Panc1 (cell line): ENCODE data around the gene SOX5. TPM values are rescaled to one million over a fixed set of nuclear protein-coding genes. Genes with fewer than 3 reads are reported as not detected.

Experiments
- ATAC-seq: fragments of 200-7000 bp; cut with Tn5 transposase; 2 replicates; pipeline ENCODE4 v1.9.1; 2020; ENCODE audit warnings: mild to moderate bottlenecking, moderate library complexity
- BruUV-seq: library from RNA; stranded (reverse); fragments of 400-500 nt; replicated peaks from 2 replicates; lab custom pipeline; 2021; lab: Mats Ljungman, UMichigan
- CTCF ChIA-PET: fragments of 300-600 bp; sonication (Branson Sonifier 250); formaldehyde crosslinking; loops from one replicate; lab custom pipeline; 2022; ENCODE audit warnings: antibody characterized with exemption; lab: Charles Lee
- POLR2A ChIA-PET: fragments of 300-600 bp; sonication (Branson Sonifier 250); formaldehyde crosslinking; loops from one replicate; lab custom pipeline; 2022; ENCODE audit warnings: antibody characterized with exemption; lab: Charles Lee
- DNase-seq: peaks from one replicate; pipeline ENCODE4 v3.0.0-alpha.2; 2010; ENCODE audit warnings: low read depth, low spot score
- H3K27ac ChIP-seq: 2 replicates; pipeline ENCODE4 v1.5.1; 2011; ENCODE audit warnings: mild to moderate bottlenecking, low read length, inconsistent platforms
- H3K27me3 ChIP-seq: fragments of 200-500 bp; sonication (Bioruptor generic); 2 replicates; pipeline ENCODE4 v1.6.0; 2014; ENCODE audit warnings: low read length, inconsistent platforms; ENCODE audit not compliant: control insufficient read depth, insufficient read depth
- H3K36me3 ChIP-seq: fragments of 200-500 bp; sonication (Bioruptor generic); 2 replicates; pipeline ENCODE4 v1.5.1; 2014; ENCODE audit warnings: inconsistent platforms, mild to moderate bottlenecking, low read length, moderate library complexity; ENCODE audit not compliant: control insufficient read depth, insufficient read depth
- H3K4me1 ChIP-seq: 2 replicates; pipeline ENCODE4 v1.5.1; 2011; ENCODE audit warnings: inconsistent platforms, mild to moderate bottlenecking, low read length, moderate library complexity; ENCODE audit not compliant: control insufficient read depth, insufficient read depth
- H3K4me3 ChIP-seq, 2 experiments: 2 replicates each; pipeline ENCODE4 v1.5.1; 2011 to 2012; ENCODE audit warnings: low read depth in 2 of 2, low read length in 2 of 2, mild to moderate bottlenecking in 2 of 2, inconsistent platforms in 1 of 2, moderate library complexity in 1 of 2
- H3K9me3 ChIP-seq: fragments of 200-500 bp; sonication (Bioruptor generic); 2 replicates; pipeline ENCODE4 v1.5.1; 2014; ENCODE audit warnings: low read depth, mild to moderate bottlenecking, inconsistent platforms, low read length, moderate library complexity; ENCODE audit not compliant: control insufficient read depth, insufficient read depth
- POLR2AphosphoS5 ChIP-seq: IDR thresholded peaks from 2 replicates; pipeline ENCODE4 v1.6.1; 2012; ENCODE audit warnings: mild to moderate bottlenecking, low read depth, low read length, moderate library complexity
- REST ChIP-seq, 2 experiments: IDR thresholded peaks; 2 replicates each; pipeline ENCODE4 v1.6.1; 2011 to 2012; ENCODE audit warnings: low read depth in 2 of 2, control low read depth in 1 of 2, low read length in 1 of 2, mild to moderate bottlenecking in 1 of 2, moderate library complexity in 1 of 2; ENCODE audit not compliant: insufficient read depth in 1 of 2
- SIN3A ChIP-seq: IDR thresholded peaks from 2 replicates; pipeline ENCODE4 v1.6.1; 2012; ENCODE audit warnings: low read depth, mild to moderate bottlenecking, low read length, moderate library complexity, borderline replicate concordance; ENCODE audit not compliant: insufficient read depth
- TCF7L2 ChIP-seq: IDR thresholded peaks from 2 replicates; pipeline ENCODE4 v1.6.1; 2011; ENCODE audit warnings: mild to moderate bottlenecking, low read depth, low read length, inconsistent platforms
- in situ Hi-C: cut with HindIII; loops from 2 replicates; pipeline ENCODE4 v1.10.0; 2016; ENCODE audit warnings: low sequenced_read_pairs, low pct_unique_long_range_greater_than_20kb
- intact Hi-C: fragments of 100-400 bp; cut with micrococcal nuclease; formaldehyde crosslinking; loops from one replicate; pipeline ENCODE4 v1.10.0; 2022; ENCODE audit not compliant: unreplicated experiment
- total RNA-seq: library from RNA; stranded (reverse); gene quantifications from one replicate; pipeline ENCODE4 v1.2.1, GENCODE V29; 2021; ENCODE audit not compliant: unreplicated experiment
- TF ChIP-seq, protein P1 (sequence below): fragments of 450-650 bp; IDR thresholded peaks from 2 replicates; pipeline ENCODE4 v1.5.1; 2017; ENCODE audit warnings: mild to moderate bottlenecking

SOX5 gene
- total RNA-seq, 1 experiment from 2014 or later: 0.23 TPM

DNA sequence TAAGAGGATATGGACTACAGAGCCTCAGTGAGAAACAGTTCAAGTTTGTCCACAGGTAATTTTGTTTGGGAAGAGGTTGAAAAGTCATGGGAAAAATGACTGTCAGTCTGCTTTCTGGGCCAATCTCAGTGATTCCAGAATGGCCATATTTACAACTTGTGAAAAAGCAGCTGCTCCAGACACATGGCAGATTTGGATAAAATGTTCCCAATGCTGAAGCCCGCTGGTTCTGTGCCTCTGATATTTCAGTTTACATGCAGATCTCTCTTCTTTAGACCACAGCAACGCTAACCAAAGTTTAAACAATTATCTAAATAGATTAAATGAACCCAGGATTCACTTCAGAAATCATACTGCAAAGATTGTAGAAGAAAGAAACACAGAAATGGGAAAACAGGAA lies 222.8 kb downstream of the SOX5 start:
- in situ Hi-C loops (no loop called here), intact Hi-C loops (no loop called here)
- BruUV-seq: no TSS peak
- Histone ChIP-seq H3K4me1 (no peaks in the 10 kb centered on the region), H3K27ac (no peak overlapping the region), H3K36me3 (no peaks in the 10 kb centered on the region), H3K4me3 (no peak overlapping the region), H3K27me3 (no peaks in the 10 kb centered on the region), H3K9me3 (no peaks in the 10 kb centered on the region)
- DNase-seq (no peak), ATAC-seq (no peak)
- ChIA-PET POLR2A (no interaction called here), CTCF (no interaction called here)
- TF ChIP-seq, protein P1, sequence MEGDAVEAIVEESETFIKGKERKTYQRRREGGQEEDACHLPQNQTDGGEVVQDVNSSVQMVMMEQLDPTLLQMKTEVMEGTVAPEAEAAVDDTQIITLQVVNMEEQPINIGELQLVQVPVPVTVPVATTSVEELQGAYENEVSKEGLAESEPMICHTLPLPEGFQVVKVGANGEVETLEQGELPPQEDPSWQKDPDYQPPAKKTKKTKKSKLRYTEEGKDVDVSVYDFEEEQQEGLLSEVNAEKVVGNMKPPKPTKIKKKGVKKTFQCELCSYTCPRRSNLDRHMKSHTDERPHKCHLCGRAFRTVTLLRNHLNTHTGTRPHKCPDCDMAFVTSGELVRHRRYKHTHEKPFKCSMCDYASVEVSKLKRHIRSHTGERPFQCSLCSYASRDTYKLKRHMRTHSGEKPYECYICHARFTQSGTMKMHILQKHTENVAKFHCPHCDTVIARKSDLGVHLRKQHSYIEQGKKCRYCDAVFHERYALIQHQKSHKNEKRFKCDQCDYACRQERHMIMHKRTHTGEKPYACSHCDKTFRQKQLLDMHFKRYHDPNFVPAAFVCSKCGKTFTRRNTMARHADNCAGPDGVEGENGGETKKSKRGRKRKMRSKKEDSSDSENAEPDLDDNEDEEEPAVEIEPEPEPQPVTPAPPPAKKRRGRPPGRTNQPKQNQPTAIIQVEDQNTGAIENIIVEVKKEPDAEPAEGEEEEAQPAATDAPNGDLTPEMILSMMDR: no peak
- TF ChIP-seq SIN3A: no peak
- no peak for TF ChIP-seq TCF7L2
- TF ChIP-seq REST (IDR thresholded peaks at IDR 0.05; ENCODE audit: insufficient read depth in 1 of 2, low read depth in 2 of 2, low read length in 1 of 2): no peak
- no peak for TF ChIP-seq POLR2AphosphoS5

DNA sequence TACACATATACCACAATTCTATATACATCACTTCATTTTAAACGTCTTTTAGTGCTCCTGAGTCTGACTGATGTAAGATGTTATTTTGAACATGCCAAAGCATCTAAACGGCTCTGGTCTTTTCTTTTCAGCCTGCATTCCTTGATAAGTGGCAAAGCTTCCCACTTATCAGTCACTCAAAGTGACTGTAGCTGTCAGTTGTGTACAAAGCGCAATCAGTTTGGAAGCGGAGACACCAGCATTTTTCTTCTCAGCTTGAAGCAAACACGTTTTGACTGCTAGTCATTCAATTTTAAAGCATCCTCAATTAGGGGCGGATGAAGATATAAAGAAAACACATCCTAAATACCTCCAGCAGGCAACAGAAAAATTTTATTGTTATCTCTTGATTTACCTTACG lies 226.8 kb downstream of the SOX5 start:
- TF ChIP-seq POLR2AphosphoS5: no peak
- TF ChIP-seq TCF7L2: no peak
- H3K27ac ChIP-seq: no peak overlapping the region
- DNase-seq (no peak), ATAC-seq (no peak)
- H3K9me3 ChIP-seq: no peaks in the 10 kb centered on the region
- CTCF ChIA-PET: no interaction called here
- no peaks in the 10 kb centered on the region for H3K36me3 ChIP-seq
- intact Hi-C loops (no loop called here), in situ Hi-C loops (no loop called here)
- no TSS peak for BruUV-seq
- POLR2A ChIA-PET: interaction anchor here (0.5 kb wide), 1 partner anchor 1528 kb away, joined by 6 read pairs; the partner anchor contains the start of gene KRAS
- H3K4me1 ChIP-seq: no peaks in the 10 kb centered on the region
- H3K4me3 ChIP-seq: no peak overlapping the region
- no peaks in the 10 kb centered on the region for H3K27me3 ChIP-seq

DNA sequence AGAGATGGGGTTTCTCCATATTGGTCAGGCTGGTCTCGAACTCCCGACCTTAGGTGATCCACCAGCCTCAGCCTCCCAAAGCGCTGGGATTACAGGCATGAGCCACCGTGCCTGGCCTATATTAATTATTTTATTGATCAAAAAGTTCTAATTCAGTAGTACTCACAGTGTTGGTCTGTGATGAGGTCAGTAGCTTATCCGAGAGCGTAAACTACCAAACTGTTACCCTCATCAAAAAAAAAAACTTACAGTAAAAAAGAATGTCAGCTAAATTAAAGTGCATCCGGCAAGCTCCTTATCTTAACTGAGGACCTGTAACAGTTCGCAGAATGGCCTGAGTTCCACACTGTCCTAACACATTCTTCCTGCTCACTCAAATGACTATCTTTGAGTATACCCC lies 228.2 kb downstream of the SOX5 start:
- Histone ChIP-seq H3K27me3 (no peaks in the 10 kb centered on the region), H3K27ac (no peak overlapping the region), H3K4me3 (no peak overlapping the region), H3K4me1 (no peaks in the 10 kb centered on the region), H3K36me3 (no peaks in the 10 kb centered on the region), H3K9me3 (no peaks in the 10 kb centered on the region)
- ChIA-PET POLR2A (no interaction called here), CTCF (no interaction called here)
- intact Hi-C loops: no loop called here
- TF ChIP-seq TCF7L2: no peak
- TF ChIP-seq, protein P1: no peak
- no peak for TF ChIP-seq SIN3A
- TF ChIP-seq REST (IDR thresholded peaks at IDR 0.05; ENCODE audit: insufficient read depth in 1 of 2, low read depth in 2 of 2, low read length in 1 of 2): no peak
- no peak for TF ChIP-seq POLR2AphosphoS5
- DNase-seq (no peak), ATAC-seq (no peak)
- BruUV-seq: no TSS peak
- in situ Hi-C loops: no loop called here
